CD4-positive, alpha-beta T cell (primary cell): ENCODE measurements around the gene POU2F1. TPM values are rescaled to one million over a fixed set of nuclear protein-coding genes. Genes with fewer than 3 reads are reported as not detected.

ENCODE experiments used
- ATAC-seq: fragments of 200-7000 bp; cut with Tn5 transposase; one replicate; pipeline ENCODE4 v1.10.0; 2022; ENCODE audit warnings: mild to moderate bottlenecking; ENCODE audit not compliant: poor library complexity
- CTCF ChIA-PET: fragments of 350-600 bp; sonication (Branson Sonifier 250); formaldehyde crosslinking; loops from one replicate; lab custom pipeline; 2021; ENCODE audit warnings: antibody characterized with exemption, inconsistent platforms; lab: Charles Lee
- POLR2A ChIA-PET: fragments of 350-600 bp; sonication (Branson Sonifier 250); formaldehyde crosslinking; loops from one replicate; lab custom pipeline; 2021; ENCODE audit warnings: antibody characterized with exemption, inconsistent platforms; lab: Charles Lee
- DNase-seq, 14 experiments: peaks; one replicate each; pipeline ENCODE4 v3.0.0-alpha.2; 2013 to 2020; ENCODE audit warnings: mixed read lengths in 2 of 14
- H3K27ac ChIP-seq, 2 donors: one replicate each; pipeline versions ENCODE4 v1.5.1 to v1.7.0; 2013; ENCODE audit warnings: low read length in 2 of 2, low read depth in 1 of 2, mild to moderate bottlenecking in 1 of 2
- H3K27me3 ChIP-seq, 2 experiments: 1 replicate in 1 of 2; 2 replicates in 1 of 2; pipeline versions ENCODE4 v1.6.1 to v1.7.0; 2013; ENCODE audit warnings: low read length in 2 of 2, control low read depth in 1 of 2, mild to moderate bottlenecking in 1 of 2, moderate library complexity in 1 of 2; ENCODE audit not compliant: insufficient read depth in 2 of 2, control insufficient read depth in 1 of 2
- H3K36me3 ChIP-seq: one replicate; pipeline ENCODE4 v1.6.1; 2013; ENCODE audit warnings: low read length, control low read depth; ENCODE audit not compliant: insufficient read depth
- H3K4me1 ChIP-seq: one replicate; pipeline ENCODE4 v1.6.1; 2013; ENCODE audit warnings: low read length, control low read depth; ENCODE audit not compliant: insufficient read depth
- H3K4me3 ChIP-seq: one replicate; pipeline ENCODE4 v1.5.1; 2013; ENCODE audit warnings: mild to moderate bottlenecking, low read length, moderate library complexity
- H3K9me3 ChIP-seq, 2 experiments: 1 replicate in 1 of 2; 2 replicates in 1 of 2; pipeline versions ENCODE4 v1.6.1 to v1.7.0; 2013; ENCODE audit warnings: low read length in 2 of 2, mild to moderate bottlenecking in 2 of 2, control low read depth in 1 of 2, moderate library complexity in 1 of 2; ENCODE audit not compliant: control insufficient read depth in 1 of 2, insufficient read depth in 1 of 2
- H3K27ac Mint-ChIP-seq: one replicate; pipeline ENCODE4 v1.8.0; 2020; ENCODE audit warnings: mixed read lengths
- H3K27me3 Mint-ChIP-seq: one replicate; pipeline ENCODE4 v1.8.0; 2021; ENCODE audit warnings: mixed read lengths
- H3K36me3 Mint-ChIP-seq: one replicate; pipeline ENCODE4 v1.8.0; 2021; ENCODE audit warnings: low read depth, mixed read lengths
- H3K4me1 Mint-ChIP-seq: one replicate; pipeline ENCODE4 v1.8.0; 2021; ENCODE audit warnings: low read depth, mixed read lengths
- H3K4me3 Mint-ChIP-seq: one replicate; pipeline ENCODE4 v1.8.0; 2020; ENCODE audit warnings: mild to moderate bottlenecking, mixed read lengths
- H3K9me3 Mint-ChIP-seq: one replicate; pipeline ENCODE4 v1.8.0; 2020; ENCODE audit warnings: mixed read lengths
- intact Hi-C, 2 experiments: fragments of 100-400 bp; cut with DNase I in 1 of 2; cut with micrococcal nuclease in 1 of 2; formaldehyde crosslinking; loops; one replicate each; pipeline versions ENCODE4 v1.15.1 to v1.9.0; 2023 to 2025; cut with DNase I, micrococcal nuclease
- total RNA-seq, 174 experiments: library from RNA in 2 of 174; stranded (reverse) in 2 of 174; gene quantifications; one replicate each; pipeline ENCODE4 v1.2.3 and lab custom pipeline; 2021 to 2026
- TF ChIP-seq, protein P1 (sequence below): fragments of 200-600 bp; IDR thresholded peaks from one replicate; pipeline ENCODE4 v1.8.0; 2022; ENCODE audit warnings: antibody characterized with exemption, mild to moderate bottlenecking

The POU2F1 gene
- total RNA-seq, 2 experiments from 2014 or later: 27.0 to 28.6 TPM

DNA sequence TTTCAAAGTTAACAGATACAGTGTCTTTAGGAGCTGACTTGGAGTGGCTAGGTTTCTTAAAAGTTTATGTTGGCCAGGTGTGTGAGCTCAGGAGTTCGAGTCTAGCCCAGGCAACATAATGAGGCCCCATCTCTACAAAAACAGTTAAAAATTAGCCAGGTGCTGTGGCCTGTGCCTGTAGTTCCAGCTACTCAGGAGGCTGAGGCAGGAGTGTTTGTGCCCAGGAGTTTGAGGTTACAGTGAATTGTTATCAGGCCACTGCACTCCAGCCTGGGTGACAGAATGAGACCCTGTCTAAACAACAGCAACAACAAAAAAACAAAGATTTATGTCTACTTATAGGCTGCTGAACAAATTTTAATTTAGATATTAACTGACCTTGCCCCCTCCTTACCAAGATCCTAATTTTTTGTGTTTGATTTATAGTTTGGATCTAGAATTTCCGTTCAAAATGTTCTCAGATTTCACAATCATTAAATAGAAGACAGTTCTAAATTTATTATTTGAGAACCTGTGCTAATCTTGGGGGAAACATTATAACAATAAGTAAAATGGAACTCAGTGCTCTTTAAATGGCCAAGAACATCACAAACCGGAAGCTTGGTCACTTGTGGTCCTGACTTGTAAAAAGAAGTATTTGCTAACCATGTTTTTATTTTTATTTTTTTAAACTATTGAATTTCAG lies 67.8 kb downstream of the POU2F1 start:
- H3K9me3 Mint-ChIP-seq: no peaks in the 10 kb centered on the region
- H3K27ac ChIP-seq: no peak overlapping the region
- ATAC-seq (no peak), DNase-seq (no peak)
- H3K36me3 Mint-ChIP-seq: no peaks in the 10 kb centered on the region
- no peaks in the 10 kb centered on the region for H3K27me3 ChIP-seq
- H3K36me3 ChIP-seq: no peaks in the 10 kb centered on the region
- CTCF ChIA-PET: interaction anchor here (2.3 kb wide), 1 partner anchor 21 kb away, joined by 10 read pairs; no protein-coding TSS in a partner anchor
- H3K4me1 ChIP-seq: no peaks in the 10 kb centered on the region
- H3K27me3 Mint-ChIP-seq: no peaks in the 10 kb centered on the region
- H3K9me3 ChIP-seq: no peaks in the 10 kb centered on the region
- TF ChIP-seq, protein P1, sequence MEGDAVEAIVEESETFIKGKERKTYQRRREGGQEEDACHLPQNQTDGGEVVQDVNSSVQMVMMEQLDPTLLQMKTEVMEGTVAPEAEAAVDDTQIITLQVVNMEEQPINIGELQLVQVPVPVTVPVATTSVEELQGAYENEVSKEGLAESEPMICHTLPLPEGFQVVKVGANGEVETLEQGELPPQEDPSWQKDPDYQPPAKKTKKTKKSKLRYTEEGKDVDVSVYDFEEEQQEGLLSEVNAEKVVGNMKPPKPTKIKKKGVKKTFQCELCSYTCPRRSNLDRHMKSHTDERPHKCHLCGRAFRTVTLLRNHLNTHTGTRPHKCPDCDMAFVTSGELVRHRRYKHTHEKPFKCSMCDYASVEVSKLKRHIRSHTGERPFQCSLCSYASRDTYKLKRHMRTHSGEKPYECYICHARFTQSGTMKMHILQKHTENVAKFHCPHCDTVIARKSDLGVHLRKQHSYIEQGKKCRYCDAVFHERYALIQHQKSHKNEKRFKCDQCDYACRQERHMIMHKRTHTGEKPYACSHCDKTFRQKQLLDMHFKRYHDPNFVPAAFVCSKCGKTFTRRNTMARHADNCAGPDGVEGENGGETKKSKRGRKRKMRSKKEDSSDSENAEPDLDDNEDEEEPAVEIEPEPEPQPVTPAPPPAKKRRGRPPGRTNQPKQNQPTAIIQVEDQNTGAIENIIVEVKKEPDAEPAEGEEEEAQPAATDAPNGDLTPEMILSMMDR: no peak
- no peak overlapping the region for H3K27ac Mint-ChIP-seq
- no peak overlapping the region for H3K4me3 ChIP-seq
- intact Hi-C loops: no loop called here
- H3K4me3 Mint-ChIP-seq: no peak overlapping the region
- POLR2A ChIA-PET: no interaction called here
- H3K4me1 Mint-ChIP-seq: peaks cover 48% of the 10 kb centered on the region

DNA sequence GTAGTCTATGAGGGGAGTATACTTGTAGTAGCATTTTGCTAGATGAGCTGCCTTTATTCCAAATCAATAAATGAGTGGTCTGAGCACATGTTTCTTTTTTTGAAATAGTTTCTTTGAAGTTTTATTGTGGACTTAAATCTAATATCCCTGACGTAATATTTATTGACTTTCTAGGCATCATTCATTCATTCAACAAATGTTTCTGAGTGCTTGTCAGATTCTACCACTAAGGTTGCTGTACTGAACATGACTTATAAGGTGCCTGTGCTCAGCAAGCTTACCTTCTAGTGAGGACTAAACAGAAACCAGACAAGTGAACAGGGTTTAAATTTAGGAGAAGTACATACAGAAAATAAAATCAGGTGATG lies 68.4 kb downstream of the POU2F1 start:
- Histone ChIP-seq H3K27ac (no peak overlapping the region), H3K9me3 (no peaks in the 10 kb centered on the region), H3K36me3 (no peaks in the 10 kb centered on the region), H3K4me3 (no peak overlapping the region), H3K27me3 (no peaks in the 10 kb centered on the region), H3K4me1 (no peaks in the 10 kb centered on the region)
- intact Hi-C loops: no loop called here
- Mint-ChIP-seq H3K27me3 (no peaks in the 10 kb centered on the region), H3K27ac (no peak overlapping the region), H3K4me1 (peaks cover 52% of the 10 kb centered on the region), H3K36me3 (no peaks in the 10 kb centered on the region), H3K4me3 (no peak overlapping the region), H3K9me3 (no peaks in the 10 kb centered on the region)
- ChIA-PET CTCF (no interaction called here), POLR2A (no interaction called here)
- ATAC-seq (no peak), DNase-seq (no peak)
- TF ChIP-seq, protein P1: no peak

DNA sequence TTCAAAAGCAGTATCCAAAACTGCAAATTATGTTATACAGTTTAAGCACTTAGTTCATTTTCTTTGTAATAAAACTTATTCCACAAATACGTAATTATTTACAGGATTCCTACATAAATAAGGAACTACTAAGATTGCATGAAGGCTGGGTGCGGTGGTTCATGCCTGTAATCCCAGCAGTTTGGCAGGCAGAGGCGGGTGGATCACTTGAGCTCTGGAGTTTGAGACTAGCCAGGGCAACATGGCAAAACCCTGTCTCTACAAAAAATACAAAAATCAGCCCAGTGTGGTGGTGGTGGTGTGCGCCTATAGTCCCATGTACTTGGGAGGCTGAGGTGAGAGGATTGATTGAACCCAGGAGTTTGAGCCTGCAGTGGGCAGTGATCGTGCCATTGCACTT lies 69.3 kb downstream of the POU2F1 start:
- H3K36me3 Mint-ChIP-seq: no peaks in the 10 kb centered on the region
- POLR2A ChIA-PET: no interaction called here
- H3K4me3 ChIP-seq: no peak overlapping the region
- H3K9me3 ChIP-seq: no peaks in the 10 kb centered on the region
- H3K9me3 Mint-ChIP-seq: no peaks in the 10 kb centered on the region
- DNase-seq (no peak), ATAC-seq (no peak)
- no peaks in the 10 kb centered on the region for H3K27me3 Mint-ChIP-seq
- H3K27ac Mint-ChIP-seq: no peak overlapping the region
- peaks cover 52% of the 10 kb centered on the region for H3K4me1 Mint-ChIP-seq
- no peak overlapping the region for H3K4me3 Mint-ChIP-seq
- no peaks in the 10 kb centered on the region for H3K4me1 ChIP-seq
- CTCF ChIA-PET: interaction anchor here (0.6 to 1.3 kb wide), 2 partner anchors 22 to 45 kb away, joined by 4 read pairs; no protein-coding TSS in a partner anchor
- intact Hi-C loops: no loop called here
- no peaks in the 10 kb centered on the region for H3K27me3 ChIP-seq
- no peak overlapping the region for H3K27ac ChIP-seq
- no peaks in the 10 kb centered on the region for H3K36me3 ChIP-seq
- TF ChIP-seq, protein P1: no peak
